NCI-H460 (cell line): ENCODE data around the gene NSFL1C. TPM values are rescaled to one million over a fixed set of nuclear protein-coding genes. Genes with fewer than 3 reads are reported as not detected.
"Not testable (repeated sequence)": the region's sequence is repeated elsewhere in the genome, so short reads cannot be mapped to it uniquely, and the experiment has no call there.

Source experiments
- DNase-seq: peaks from one replicate; pipeline ENCODE4 v3.0.0-alpha.2; 2016; ENCODE audit warnings: low read depth; ENCODE audit errors: extremely low read depth
- total RNA-seq: library from RNA; depleted of rRNA; stranded (reverse); fragments of >200 nt; shearing (Covaris generic); gene quantifications from 2 replicates; pipeline ENCODE4 v1.2.3, GENCODE V29; 2014

NSFL1C gene
- total RNA-seq, 1 experiment from 2014 or later, result 48.4 TPM

DNA sequence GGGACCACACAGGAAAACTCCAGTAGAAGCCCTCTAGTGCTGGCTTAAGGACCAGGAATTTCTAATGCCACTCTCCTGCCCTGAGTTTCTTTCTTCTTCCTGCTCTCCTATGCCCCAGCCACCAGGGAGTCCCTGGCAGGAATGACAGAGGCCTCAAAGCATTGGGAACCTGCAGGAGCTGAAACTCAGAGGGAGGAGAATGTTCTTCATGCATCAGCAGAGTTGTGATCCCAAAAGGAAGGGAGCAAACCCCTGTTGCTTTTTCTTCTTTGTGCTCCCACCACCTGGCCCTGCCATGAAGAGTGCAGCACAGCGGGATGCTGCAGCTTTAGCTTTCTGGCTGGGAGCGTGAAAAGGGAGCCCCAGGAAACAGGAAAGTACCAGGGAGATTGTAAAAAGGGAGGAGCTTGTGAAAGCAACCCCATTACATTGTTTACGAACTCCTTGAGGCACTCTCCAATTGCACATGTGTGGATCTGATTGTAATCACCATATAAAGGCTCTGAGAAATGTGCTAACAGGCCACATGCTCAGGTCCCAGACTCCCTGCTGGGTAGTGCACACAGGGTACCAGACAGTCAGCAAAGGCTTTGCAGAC is 39.1 kb downstream of the NSFL1C start:
- DNase-seq, result no peak

GRCh38 chr20:1426231-1426849 is 40.3 kb downstream of the NSFL1C start:
- no peak for DNase-seq

DNA sequence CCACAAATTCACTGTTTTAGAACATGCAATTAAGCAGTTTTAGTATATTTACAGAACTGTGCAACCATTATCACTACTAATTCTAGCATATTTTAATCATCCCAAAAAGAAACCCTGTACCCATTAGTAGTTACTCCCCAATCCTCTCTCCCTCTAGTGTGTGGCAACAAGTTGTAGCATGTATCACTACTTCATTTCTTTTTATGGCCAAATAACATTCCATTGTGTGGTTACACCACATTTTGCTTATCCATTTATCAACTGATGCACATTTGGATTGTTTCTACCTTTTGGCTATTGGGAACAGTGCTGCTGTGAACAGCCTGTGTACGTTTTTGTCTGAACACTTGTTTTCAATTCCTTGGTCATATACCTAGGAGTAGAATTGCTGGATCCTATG is 42.3 kb downstream of the NSFL1C start:
- no peak for DNase-seq

DNA sequence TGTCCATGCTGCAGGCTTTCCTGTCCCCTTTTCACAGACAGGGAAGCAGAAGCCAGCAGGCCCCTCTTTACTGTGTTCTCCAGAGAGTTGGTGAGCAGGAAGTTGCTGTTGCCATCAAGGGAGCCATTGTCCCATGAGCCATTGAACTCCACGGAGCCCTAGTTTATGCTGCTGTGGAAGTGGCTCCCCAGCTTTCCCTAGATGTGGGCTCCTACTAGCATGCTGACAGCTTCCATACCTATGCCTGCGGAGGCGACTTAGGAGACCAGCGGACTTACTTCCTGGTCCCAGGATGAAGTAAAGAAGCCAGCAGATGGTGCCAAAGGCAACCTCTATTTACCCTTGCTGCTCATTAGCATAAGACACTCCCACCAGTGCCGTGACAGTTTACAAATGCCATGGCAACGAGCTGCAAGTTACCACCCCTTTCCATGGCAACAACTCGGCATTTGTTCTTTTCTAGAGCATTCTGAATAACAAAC is 43.0 kb downstream of the NSFL1C start:
- DNase-seq, result peak; percentile 56

GRCh38 chr20:1423206-1423605 is 43.4 kb downstream of the NSFL1C start:
- no peak for DNase-seq

GRCh38 chr20:1422753-1423152 is 43.9 kb downstream of the NSFL1C start:
- no peak for DNase-seq

DNA sequence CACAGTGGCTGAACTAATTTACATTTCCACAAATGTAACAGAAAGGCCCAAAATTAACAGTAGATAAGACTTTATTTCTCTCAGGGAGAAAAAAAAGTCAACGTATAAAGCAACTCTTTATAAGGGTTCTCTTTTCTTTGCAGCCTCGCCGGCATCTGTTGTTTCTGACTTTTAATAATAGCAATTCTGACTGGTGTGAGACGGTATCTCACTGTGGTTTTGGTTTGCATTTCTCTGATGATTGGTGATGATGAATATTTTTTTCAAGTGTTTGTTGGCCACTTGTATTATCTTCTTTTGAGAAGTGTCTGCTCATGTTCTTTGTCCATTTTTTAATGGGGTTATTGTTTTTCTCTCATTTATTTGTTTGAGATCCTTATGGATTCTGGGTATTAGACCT is 46.6 kb downstream of the NSFL1C start:
- no peak for DNase-seq

DNA sequence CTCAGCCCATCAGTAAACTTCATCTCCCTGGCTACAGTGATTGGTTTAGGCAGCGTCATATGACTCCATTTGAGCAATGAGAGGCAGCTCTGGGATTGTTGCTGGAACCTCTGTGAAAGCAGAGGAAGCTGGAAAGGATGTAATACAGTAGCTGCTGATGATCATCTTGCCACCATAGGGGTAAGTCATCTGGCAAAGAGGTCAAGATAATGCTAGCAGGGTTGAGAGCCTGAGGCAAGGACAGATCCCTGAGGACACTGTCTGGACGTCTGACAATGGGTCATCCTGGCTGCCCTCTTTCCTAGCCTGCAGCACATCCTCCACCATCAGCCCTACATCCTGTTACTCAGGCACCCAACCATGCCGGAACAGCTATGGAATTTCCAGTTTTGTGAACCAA is 48.3 kb downstream of the NSFL1C start:
- no peak for DNase-seq

GRCh38 chr20:1417790-1418189 is 48.9 kb downstream of the NSFL1C start:
- no peak for DNase-seq

DNA sequence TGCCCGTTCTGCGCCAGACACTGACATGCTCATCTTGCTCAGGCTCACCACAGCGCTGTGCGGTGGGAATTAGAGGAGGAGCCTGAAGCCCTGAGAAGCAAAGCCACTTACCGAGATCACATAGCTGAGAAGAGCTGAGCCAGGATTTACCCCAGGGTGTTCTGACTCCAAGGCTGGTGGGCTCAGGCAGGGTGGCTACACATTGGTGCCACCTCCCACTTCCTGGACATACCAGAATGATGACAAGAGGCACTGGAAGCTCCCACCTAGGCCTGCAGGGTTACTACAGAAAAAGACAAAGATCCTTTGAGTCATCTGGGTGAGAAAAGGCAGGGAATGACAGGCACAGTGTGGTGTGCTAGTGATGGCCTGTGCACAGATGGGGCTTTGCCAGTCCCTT is 49.4 kb downstream of the NSFL1C start:
- DNase-seq, result no peak

GRCh38 chr20:1415667-1416468 is 50.8 kb downstream of the NSFL1C start:
- peak; percentile 31 for DNase-seq

GRCh38 chr20:1414982-1415381 is 51.7 kb downstream of the NSFL1C start:
- DNase-seq, result no peak

DNA sequence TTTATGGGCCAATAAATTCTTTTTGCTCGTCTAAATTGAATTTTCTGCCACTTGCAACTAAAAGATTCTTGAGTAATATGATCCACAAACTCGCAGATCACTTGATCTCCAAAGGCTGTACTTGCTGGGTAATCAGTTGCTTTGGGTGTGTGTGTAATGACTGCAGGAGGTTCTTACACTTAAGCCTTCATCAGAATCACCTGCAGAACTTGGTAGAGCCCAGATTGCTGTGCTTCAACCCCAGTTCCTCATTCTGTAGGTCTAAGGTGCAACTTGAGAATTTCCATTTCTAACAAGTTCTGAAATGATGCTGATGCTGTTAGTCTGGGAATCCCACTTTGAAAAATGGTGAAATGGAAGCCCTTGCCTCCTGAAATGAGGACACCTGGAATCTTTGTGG is 60.8 kb downstream of the NSFL1C start:
- no peak for DNase-seq

DNA sequence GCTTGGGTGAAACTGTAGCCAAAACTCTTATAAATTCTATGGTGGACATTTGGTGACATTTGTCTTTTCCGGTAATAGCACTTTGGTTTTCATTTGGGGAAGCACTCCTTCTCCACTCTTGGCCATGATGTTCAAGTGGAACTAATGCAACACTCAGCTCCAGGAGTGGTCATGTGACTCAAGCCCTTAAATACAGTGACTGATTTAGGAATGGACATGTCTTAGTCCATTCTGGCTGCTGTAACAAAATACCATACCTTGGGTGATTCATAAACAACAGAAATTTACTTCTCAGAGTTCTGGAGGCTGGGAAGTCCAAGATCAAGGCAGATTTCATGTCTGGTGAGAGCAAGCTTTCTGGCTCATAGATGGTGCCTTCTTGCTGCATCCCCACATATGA is 63.0 kb downstream of the NSFL1C start:
- DNase-seq, result no peak

DNA sequence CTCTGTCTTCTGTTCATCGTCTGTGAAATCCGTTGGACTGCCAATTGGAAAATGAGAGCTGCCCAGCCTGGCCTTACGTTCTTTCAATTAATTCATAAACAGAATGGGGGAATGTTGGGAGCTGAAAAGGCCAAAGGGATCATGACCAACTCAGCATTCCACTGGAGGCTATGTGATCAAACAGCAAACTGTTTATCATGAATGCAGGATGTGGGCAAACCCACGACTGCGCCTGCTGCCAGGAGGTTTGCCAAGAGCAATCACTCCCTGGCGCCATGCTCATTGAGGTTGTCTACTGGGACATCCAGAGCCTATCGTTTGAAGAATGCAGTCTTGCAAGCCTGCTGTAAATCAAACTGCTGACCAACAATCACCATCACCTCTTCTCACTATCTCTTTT is 64.5 kb downstream of the NSFL1C start:
- no peak for DNase-seq

GRCh38 chr20:1401451-1401907 is 65.2 kb downstream of the NSFL1C start:
- no peak for DNase-seq

GRCh38 chr20:1399678-1400366 is 66.8 kb downstream of the NSFL1C start:
- DNase-seq, result not testable (repeated sequence)

GRCh38 chr20:1398185-1398584 is 68.5 kb downstream of the NSFL1C start:
- not testable (repeated sequence) for DNase-seq

DNA sequence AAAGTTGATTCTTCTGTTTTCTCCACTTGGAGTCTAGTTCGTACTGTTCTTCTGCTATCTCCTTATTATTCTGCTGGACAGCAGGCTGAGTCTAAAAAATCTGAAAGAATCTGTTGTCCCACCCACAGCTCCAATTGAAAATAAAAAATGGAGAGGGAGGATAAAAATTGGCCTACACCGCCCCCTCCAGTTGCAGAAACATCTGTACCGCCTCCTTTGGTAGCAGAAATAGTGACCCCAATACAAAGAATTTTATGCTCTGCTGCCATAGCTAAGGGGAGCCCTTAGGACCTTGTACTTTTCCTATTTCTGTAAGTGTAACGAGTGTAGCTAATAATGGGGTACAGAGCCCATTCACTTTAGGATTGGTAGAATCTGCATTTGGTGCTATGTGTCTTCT is 68.9 kb downstream of the NSFL1C start:
- no peak for DNase-seq

DNA sequence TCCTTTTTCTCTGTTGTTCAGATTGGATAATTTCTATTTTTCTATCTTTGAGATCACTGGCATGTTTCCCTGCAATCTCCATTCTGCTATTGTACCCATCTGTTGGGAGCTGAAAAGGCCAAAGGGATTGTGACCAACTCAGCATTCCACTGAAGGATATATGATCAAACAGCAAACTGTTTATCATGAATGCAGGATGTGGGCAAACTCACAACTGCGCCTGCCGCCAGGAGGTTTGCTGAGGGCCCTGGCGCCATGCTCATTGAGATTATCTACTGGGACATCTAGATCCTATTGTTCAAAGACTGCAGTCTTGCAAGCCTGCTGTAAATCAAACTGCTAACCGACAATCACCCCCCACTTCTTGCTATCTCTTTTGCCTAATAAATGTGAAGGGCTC is 69.9 kb downstream of the NSFL1C start:
- DNase-seq, result no peak

DNA sequence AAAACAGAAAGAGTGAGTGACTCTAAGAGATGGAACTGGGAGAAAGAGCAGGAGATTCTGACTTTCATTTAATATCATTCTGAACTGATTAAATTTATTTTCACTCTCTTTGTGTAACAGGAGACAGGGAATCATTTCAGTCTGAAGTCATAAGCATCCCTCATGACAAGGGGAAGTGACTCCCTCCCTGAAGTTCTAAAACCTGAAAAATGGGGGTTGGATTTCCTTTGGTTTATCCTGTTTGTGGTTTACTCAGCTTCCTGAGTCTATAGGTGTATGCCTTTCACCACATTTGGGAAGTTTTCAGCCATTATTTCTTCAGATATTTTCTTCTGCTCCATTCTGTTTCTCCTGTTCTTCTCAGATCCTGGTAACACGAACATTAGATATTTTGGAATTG is 70.4 kb downstream of the NSFL1C start:
- DNase-seq, result no peak
